OCI-LY7 (cell line): Measurements from ENCODE around the gene TMCO1. TPM values are rescaled to one million over a fixed set of nuclear protein-coding genes. Genes with fewer than 3 reads are reported as not detected.

Experiments
- BruUV-seq: library from RNA; stranded (reverse); fragments of 400-500 nt; replicated peaks from 2 replicates; lab custom pipeline; 2021; lab: Mats Ljungman, UMichigan
- CTCF ChIA-PET: fragments of 300-600 bp; sonication (Branson Sonifier 250); formaldehyde crosslinking; loops from one replicate; lab custom pipeline; 2022; ENCODE audit warnings: antibody characterized with exemption; ENCODE audit not compliant: unreplicated experiment; lab: Charles Lee
- POLR2A ChIA-PET: fragments of 300-600 bp; sonication (Branson Sonifier 250); formaldehyde crosslinking; loops from one replicate; lab custom pipeline; 2022; ENCODE audit warnings: antibody characterized with exemption; lab: Charles Lee
- DNase-seq: peaks from one replicate; pipeline ENCODE4 v3.0.0-alpha.2; 2015; ENCODE audit warnings: low spot score
- H2AFZ ChIP-seq: fragments of 200-600 bp; sonication (generic), shearing (Covaris generic); 2 replicates; pipeline ENCODE4 v1.6.1; 2014; ENCODE audit warnings: mild to moderate bottlenecking, antibody characterized with exemption, low read length, moderate library complexity
- H3K27ac ChIP-seq: fragments of 200-600 bp; sonication (generic); 2 replicates; pipeline ENCODE4 v1.5.1; 2014; ENCODE audit warnings: mixed run types, low read depth, mild to moderate bottlenecking, moderate library complexity, low read length, inconsistent platforms; ENCODE audit not compliant: poor library complexity, severe bottlenecking
- H3K36me3 ChIP-seq: fragments of 200-600 bp; sonication (generic); 2 replicates; pipeline ENCODE4 v1.6.1; 2014; ENCODE audit warnings: mild to moderate bottlenecking, antibody characterized with exemption, low read length, moderate library complexity, mixed read lengths; ENCODE audit not compliant: insufficient read depth
- H3K4me1 ChIP-seq: fragments of 200-600 bp; sonication (generic); 2 replicates; pipeline ENCODE4 v1.5.1; 2014; ENCODE audit warnings: mild to moderate bottlenecking, low read length; ENCODE audit not compliant: insufficient read depth, poor library complexity, severe bottlenecking
- H3K4me2 ChIP-seq: fragments of 200-600 bp; sonication (generic); 2 replicates; pipeline ENCODE4 v1.6.1; 2014; ENCODE audit warnings: mild to moderate bottlenecking, low read length
- H3K4me3 ChIP-seq: fragments of 200-600 bp; sonication (generic); 2 replicates; pipeline ENCODE4 v1.5.1; 2014; ENCODE audit warnings: mild to moderate bottlenecking, low read depth, low read length; ENCODE audit not compliant: poor library complexity, severe bottlenecking
- H3K79me2 ChIP-seq: fragments of 200-600 bp; sonication (generic); 2 replicates; pipeline ENCODE4 v1.6.1; 2016; ENCODE audit warnings: low read depth, mild to moderate bottlenecking, low read length, moderate library complexity, mixed read lengths; ENCODE audit not compliant: insufficient read depth
- H3K9me2 ChIP-seq: fragments of 200-600 bp; sonication (generic); 2 replicates; pipeline ENCODE4 v1.6.1; 2016; ENCODE audit warnings: mild to moderate bottlenecking, low read length, mixed read lengths; ENCODE audit not compliant: insufficient read depth
- H3K9me3 ChIP-seq: fragments of 200-600 bp; sonication (generic); 2 replicates; pipeline ENCODE4 v1.6.1; 2014; ENCODE audit warnings: mild to moderate bottlenecking, mixed run types, low read length, mixed read lengths
- H4K20me1 ChIP-seq: fragments of 200-600 bp; sonication (generic); 2 replicates; pipeline ENCODE4 v1.6.1; 2014; ENCODE audit warnings: mild to moderate bottlenecking, antibody characterized with exemption, low read length, moderate library complexity, mixed read lengths; ENCODE audit not compliant: insufficient read depth
- CTCF ChIP-seq: fragments of 200-600 bp; sonication (generic); conservative IDR thresholded peaks from 2 replicates; pipeline ENCODE4 v1.5.1; 2014; ENCODE audit warnings: mild to moderate bottlenecking, antibody characterized with exemption, low read length, moderate library complexity, mixed read lengths
- EZH2phosphoT487 ChIP-seq: fragments of 200-600 bp; sonication (generic); IDR thresholded peaks from 2 replicates; pipeline ENCODE4 v1.6.1; 2018; ENCODE audit warnings: low read depth, borderline replicate concordance, mild to moderate bottlenecking, mixed run types, antibody characterized with exemption, low read length, moderate library complexity, mixed read lengths
- intact Hi-C: fragments of 100-400 bp; cut with micrococcal nuclease; formaldehyde crosslinking; loops from one replicate; pipeline ENCODE4 v1.10.0; 2022; ENCODE audit not compliant: unreplicated experiment
- total RNA-seq, 2 experiments: library from RNA; depleted of rRNA in 1 of 2; stranded (reverse); fragments of >200 nt in 1 of 2; shearing (Covaris generic) in 1 of 2; gene quantifications; 2 replicates each; pipeline ENCODE4 v1.2.3, GENCODE V29; 2014 to 2022

The TMCO1 gene
- total RNA-seq, 2 experiments from 2014 or later = 22.9 to 44.5 TPM

- no peak overlapping the region for H2AFZ ChIP-seq
Measured at GRCh38 chr1:165738794-165739193, 29.9 kb downstream of the TMCO1 start.

GRCh38 chr1:165737196-165737595 is 31.5 kb downstream of the TMCO1 start:
- no peaks in the 10 kb centered on the region for H3K9me3 ChIP-seq
- no peak overlapping the region for H3K4me3 ChIP-seq
- H3K79me2 ChIP-seq = no peaks in the 10 kb centered on the region
- no peaks in the 10 kb centered on the region for H3K9me2 ChIP-seq
- TF ChIP-seq CTCF = no peak
- no peak for TF ChIP-seq EZH2phosphoT487
- H3K36me3 ChIP-seq = peaks cover 70% of the 10 kb centered on the region; the same call in 1 of the 2 replicates
- ChIA-PET POLR2A (interaction anchor here (0.5 to 2.3 kb wide), 4 partner anchors 19 to 32 kb away, joined by 3 to 8 read pairs (median 4); no protein-coding TSS in a partner anchor), CTCF (no interaction called here)
- no peak for DNase-seq
- no TSS peak for BruUV-seq
- peaks cover 14% of the 10 kb centered on the region; the same call in 1 of the 2 replicates for H4K20me1 ChIP-seq
- H2AFZ ChIP-seq = no peak overlapping the region
- intact Hi-C loops = no loop called here
- H3K4me1 ChIP-seq = peaks cover 16% of the 10 kb centered on the region
- H3K4me2 ChIP-seq = no peak overlapping the region
- H3K27ac ChIP-seq = no peak overlapping the region

More at GRCh38 chr1:165738794-165739193, 29.9 kb downstream of the TMCO1 start:
- H3K27ac ChIP-seq = no peak overlapping the region
- ChIA-PET POLR2A (interaction anchor here (0.6 to 2.3 kb wide), 7 partner anchors 9 to 171 kb away, joined by 3 to 8 read pairs (median 3); no protein-coding TSS in a partner anchor), CTCF (no interaction called here)
- H3K4me2 ChIP-seq = peak overlapping the region; percentile 32
- no peaks in the 10 kb centered on the region for H3K9me3 ChIP-seq
- H4K20me1 ChIP-seq = peaks cover 14% of the 10 kb centered on the region; the same call in 1 of the 2 replicates
- no peak for TF ChIP-seq EZH2phosphoT487
- TF ChIP-seq CTCF = no peak
- no TSS peak for BruUV-seq
- no peak overlapping the region for H3K4me3 ChIP-seq
- DNase-seq = peak; percentile 70
- peaks cover 16% of the 10 kb centered on the region for H3K4me1 ChIP-seq
- no peaks in the 10 kb centered on the region for H3K79me2 ChIP-seq
- intact Hi-C loops = loop anchor here (2.0 kb wide), 1 partner anchor 14 kb away; no protein-coding TSS in a partner anchor
- H3K36me3 ChIP-seq = peaks cover 82% of the 10 kb centered on the region
- H3K9me2 ChIP-seq = no peaks in the 10 kb centered on the region

GRCh38 chr1:165734906-165735305 is 33.8 kb downstream of the TMCO1 start:
- Histone ChIP-seq H3K4me2 (no peak overlapping the region), H3K9me3 (no peaks in the 10 kb centered on the region), H3K4me3 (no peak overlapping the region), H4K20me1 (peaks cover 14% of the 10 kb centered on the region; the same call in 1 of the 2 replicates), H2AFZ (no peak overlapping the region), H3K9me2 (no peaks in the 10 kb centered on the region), H3K4me1 (peaks cover 16% of the 10 kb centered on the region), H3K79me2 (no peaks in the 10 kb centered on the region), H3K36me3 (peaks cover 47% of the 10 kb centered on the region; the same call in 1 of the 2 replicates), H3K27ac (no peak overlapping the region)
- TF ChIP-seq CTCF (no peak), EZH2phosphoT487 (no peak)
- BruUV-seq = no TSS peak
- CTCF ChIA-PET = no interaction called here
- POLR2A ChIA-PET = interaction anchor here (0.7 kb wide), 1 partner anchor 532 kb away, joined by 3 read pairs; no protein-coding TSS in a partner anchor
- intact Hi-C loops = no loop called here
- no peak for DNase-seq
